ENCODE measurements around the gene RPL27A.
"Not testable (repeated sequence)": the region's sequence is repeated elsewhere in the genome, so short reads cannot be mapped to it uniquely, and the experiment has no call there.

The RPL27A gene

DNA sequence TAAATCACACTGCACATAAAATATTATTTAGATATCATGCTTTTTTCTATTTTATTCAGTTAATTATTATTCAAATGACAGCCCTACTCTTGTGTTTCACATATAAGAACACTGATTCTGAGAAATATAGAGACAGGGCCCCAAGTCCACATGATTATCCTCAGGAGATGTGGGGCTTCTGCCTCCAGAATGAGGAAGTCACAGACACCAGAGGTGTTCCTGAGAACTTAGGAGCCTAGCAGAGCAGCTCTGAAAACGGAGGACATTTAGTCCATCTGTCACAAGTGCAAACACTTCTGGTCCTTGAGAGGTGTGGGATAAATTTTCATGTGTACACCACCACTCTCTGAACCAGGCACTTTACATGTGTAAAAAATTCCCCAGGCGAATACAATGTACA is 26.3 kb upstream of the RPL27A start:
- no peak for DNase-seq (ENCODE audit: low read depth)
- TF ChIP-seq, protein P1, sequence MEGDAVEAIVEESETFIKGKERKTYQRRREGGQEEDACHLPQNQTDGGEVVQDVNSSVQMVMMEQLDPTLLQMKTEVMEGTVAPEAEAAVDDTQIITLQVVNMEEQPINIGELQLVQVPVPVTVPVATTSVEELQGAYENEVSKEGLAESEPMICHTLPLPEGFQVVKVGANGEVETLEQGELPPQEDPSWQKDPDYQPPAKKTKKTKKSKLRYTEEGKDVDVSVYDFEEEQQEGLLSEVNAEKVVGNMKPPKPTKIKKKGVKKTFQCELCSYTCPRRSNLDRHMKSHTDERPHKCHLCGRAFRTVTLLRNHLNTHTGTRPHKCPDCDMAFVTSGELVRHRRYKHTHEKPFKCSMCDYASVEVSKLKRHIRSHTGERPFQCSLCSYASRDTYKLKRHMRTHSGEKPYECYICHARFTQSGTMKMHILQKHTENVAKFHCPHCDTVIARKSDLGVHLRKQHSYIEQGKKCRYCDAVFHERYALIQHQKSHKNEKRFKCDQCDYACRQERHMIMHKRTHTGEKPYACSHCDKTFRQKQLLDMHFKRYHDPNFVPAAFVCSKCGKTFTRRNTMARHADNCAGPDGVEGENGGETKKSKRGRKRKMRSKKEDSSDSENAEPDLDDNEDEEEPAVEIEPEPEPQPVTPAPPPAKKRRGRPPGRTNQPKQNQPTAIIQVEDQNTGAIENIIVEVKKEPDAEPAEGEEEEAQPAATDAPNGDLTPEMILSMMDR (IDR thresholded peaks at IDR 0.05; ENCODE audit: insufficient read depth, low read depth, low read length, missing control alignments), result no peak
- H3K4me3 ChIP-seq (ENCODE audit: low read depth, low read length), result no peak overlapping the region

DNA sequence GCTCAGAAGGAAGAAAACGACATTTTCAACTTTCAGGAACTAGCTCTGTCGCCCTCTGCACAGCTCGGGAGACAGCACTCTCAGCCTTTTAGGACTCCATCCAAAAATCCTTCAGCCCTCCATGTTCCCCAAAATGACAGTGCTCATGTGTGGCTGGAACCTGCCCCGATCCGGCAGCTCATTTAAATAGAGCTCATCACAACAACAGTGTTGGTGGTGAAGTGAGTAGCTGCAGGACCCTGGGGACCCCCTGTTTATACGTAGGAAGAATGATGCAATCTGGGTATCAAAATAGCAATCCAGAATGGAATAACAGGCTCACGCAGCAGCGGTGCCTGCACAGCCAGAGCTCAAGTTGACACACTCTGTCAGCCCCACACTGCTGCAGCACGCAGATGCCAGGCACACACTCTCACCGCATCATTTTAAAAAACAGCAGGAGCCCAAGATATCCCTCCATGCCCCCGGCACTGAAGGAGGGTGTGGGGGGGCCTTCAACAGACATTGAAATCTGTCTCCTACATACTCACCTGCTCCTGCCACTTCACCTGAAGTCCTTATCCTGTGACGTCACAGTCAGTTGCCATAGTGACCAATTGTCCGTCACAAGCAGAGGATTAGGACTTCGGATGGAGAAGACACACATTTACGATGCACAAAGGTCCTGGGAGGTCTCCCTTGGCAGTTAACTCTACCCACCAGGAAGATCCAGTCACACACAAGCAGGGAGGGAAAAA is 24.1 kb upstream of the RPL27A start:
- DNase-seq (ENCODE audit: low read depth), result no peak
- TF ChIP-seq, protein P1 (IDR thresholded peaks at IDR 0.05; ENCODE audit: insufficient read depth, low read depth, low read length, missing control alignments), result no peak
- no peak overlapping the region for H3K4me3 ChIP-seq (ENCODE audit: low read depth, low read length)

DNA sequence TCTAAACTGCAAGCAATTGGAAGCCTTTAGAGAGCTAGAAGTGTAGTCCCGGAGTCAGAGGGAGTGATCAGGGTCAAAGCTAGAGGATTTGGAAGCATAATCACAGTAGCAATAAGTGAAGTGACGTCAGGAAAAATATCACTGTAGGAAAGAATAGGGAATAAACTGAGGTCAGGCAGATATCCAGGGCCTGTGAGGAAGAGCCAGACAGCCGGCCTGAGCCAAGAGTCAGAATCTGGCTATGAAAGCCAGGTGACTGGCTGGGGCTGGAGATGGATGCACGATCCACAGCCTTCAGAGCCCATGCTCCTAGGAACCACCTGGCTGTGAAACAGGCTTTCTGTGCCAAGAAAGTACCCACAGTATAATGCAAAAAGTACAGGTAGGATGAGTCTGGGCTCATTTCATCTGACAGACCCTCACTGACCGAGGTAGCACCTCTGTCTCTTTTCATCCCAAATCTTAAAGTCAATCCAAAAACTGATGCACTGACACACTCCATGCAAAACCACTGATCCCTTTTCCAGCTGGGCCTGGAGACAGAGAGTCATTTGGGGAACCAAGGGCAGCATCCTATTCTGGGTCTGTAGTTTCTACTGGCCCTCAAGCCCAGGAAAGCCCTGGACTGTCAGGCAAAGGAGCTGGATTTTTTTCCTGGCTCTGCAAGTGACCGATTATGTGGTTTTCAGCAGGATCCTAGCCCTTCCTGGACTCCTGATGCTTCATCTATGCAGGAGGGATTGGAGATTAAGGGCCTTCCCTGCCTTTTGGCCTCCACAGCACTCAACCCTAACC is 21.4 kb upstream of the RPL27A start:
- DNase-seq (ENCODE audit: low read depth), result no peak
- TF ChIP-seq, protein P1 (IDR thresholded peaks at IDR 0.05; ENCODE audit: insufficient read depth, low read depth, low read length, missing control alignments), result no peak
- H3K4me3 ChIP-seq (ENCODE audit: low read depth, low read length), result no peak overlapping the region

DNA sequence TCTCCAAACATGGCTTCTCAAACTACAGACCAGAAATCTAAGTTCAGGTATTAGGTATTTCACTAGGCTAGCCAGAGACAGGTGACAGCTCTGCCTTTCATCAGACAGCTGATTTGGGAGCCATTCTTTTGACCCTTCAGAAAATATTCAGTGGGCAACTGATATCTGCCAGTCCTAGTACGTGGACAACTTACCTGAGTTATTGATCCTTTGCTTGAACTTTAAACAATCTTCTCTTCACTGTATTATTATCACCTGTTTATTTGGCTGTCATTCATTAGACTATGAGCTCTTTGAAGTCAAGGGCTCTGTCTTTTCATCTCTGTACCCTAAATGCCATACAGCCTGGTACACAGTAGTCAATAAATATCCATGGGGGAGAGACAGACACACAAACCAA is 17.4 kb upstream of the RPL27A start:
- no peak for DNase-seq (ENCODE audit: low read depth)
- H3K4me3 ChIP-seq (ENCODE audit: low read depth, low read length), result no peak overlapping the region
- TF ChIP-seq, protein P1 (IDR thresholded peaks at IDR 0.05; ENCODE audit: insufficient read depth, low read depth, low read length, missing control alignments), result no peak

DNA sequence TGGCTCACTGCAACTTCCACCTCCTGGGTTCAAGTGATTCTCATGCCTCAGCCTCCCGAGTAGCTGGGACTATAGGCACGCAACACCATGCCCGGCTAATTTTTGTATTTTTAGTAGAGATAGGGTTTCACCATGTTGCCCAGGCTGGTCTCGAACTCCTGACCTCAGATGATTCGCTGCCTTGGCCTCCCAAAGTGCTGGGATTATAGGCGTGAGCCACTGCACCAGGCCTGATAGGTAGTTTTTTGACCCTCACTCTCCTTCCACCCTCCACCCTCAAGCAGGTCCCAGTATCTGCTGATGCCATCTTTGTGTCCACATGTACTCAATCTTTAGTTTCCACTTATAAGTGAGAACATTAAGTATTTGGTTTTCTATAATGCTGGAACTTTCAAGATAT is 12.5 kb upstream of the RPL27A start:
- H3K4me3 ChIP-seq (ENCODE audit: low read depth, low read length); DNase-seq (ENCODE audit: low read depth): not testable (repeated sequence)

DNA sequence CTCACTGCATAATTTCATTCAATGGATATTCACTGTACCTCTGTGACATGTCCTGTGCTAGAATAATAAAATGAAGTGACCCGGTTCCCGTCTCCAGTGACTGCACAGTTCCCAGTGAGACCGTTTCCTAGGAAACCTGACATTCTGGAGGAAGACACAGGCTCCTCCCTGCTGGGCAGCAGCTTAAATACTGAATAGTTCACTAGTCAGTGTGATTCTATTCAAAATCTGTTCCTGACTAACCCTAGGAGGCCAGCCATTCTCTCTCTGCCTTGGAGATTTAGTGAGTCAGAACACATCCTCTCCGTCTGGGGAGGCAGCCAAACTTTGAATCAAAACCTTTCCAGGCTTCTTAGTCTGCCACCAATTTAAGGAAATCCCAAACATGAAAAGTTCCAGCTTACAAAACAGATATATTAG is 11.4 kb upstream of the RPL27A start:
- no peak for DNase-seq (ENCODE audit: low read depth)

DNA sequence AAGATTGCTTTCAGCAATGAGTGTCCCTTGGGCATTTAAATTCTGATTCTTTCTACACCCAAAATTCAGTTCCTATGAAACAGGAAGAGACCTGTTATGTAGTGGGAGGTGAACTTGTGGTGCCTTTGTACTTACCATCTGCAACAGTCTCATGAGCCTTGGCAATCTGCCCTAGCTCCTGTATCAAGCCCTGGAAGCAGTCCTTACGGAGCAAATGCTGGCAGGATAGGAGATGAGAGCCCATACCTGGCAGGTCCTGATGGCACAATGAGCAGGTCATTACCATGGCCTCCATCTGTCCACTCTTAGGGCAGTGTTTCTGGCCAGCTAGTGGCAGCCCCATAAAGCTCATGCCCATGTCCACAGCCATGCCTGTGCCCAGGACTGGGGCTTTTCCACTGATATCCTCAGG is 10.9 kb upstream of the RPL27A start:
- no peak overlapping the region for H3K4me3 ChIP-seq (ENCODE audit: low read depth, low read length)
- DNase-seq (ENCODE audit: low read depth), result no peak
- TF ChIP-seq, protein P1 (IDR thresholded peaks at IDR 0.05; ENCODE audit: insufficient read depth, low read depth, low read length, missing control alignments), result no peak

More for the DNA sequence above, 11.4 kb upstream of the RPL27A start:
- H3K4me3 ChIP-seq (ENCODE audit: low read depth, low read length), result no peak overlapping the region
- TF ChIP-seq, protein P1 (IDR thresholded peaks at IDR 0.05; ENCODE audit: insufficient read depth, low read depth, low read length, missing control alignments), result no peak
